GM21381 (cell line): Measurements from ENCODE around the gene CDKN1B.

Experiments
- ATAC-seq: cut with Tn5 transposase; IDR thresholded peaks from one replicate; pipeline ENCODE4 v1.9.1; 2021; ENCODE audit warnings: mild to moderate bottlenecking, moderate library complexity; ENCODE audit not compliant: unreplicated experiment

CDKN1B gene

GRCh38 chr12:12700254-12700653, 16.9 kb upstream of the CDKN1B start:
- no peak for ATAC-seq

- no peak for ATAC-seq
Measured at GRCh38 chr12:12701457-12701856, 15.7 kb upstream of the CDKN1B start.

GRCh38 chr12:12704593-12705230, 12.5 kb upstream of the CDKN1B start:
- peak; percentile 60 for ATAC-seq

GRCh38 chr12:12705838-12706520, 11.2 kb upstream of the CDKN1B start:
- ATAC-seq = no peak

- ATAC-seq = no peak
Measured at GRCh38 chr12:12713932-12714275, 3.3 kb upstream of the CDKN1B start.

GRCh38 chr12:12714276-12715021, 2.7 kb upstream of the CDKN1B start:
- peak; percentile 24 for ATAC-seq

- no peak for ATAC-seq
Measured at GRCh38 chr12:12715128-12715458, 2.1 kb upstream of the CDKN1B start.

- peak; percentile 32 for ATAC-seq
Measured at GRCh38 chr12:12715459-12716150, 1.6 kb upstream of the CDKN1B start.

GRCh38 chr12:12716151-12716792, 896 bp upstream of the CDKN1B start:
- no peak for ATAC-seq

- ATAC-seq = peak; percentile 12
Measured at GRCh38 chr12:12717586-12718380, 615 bp downstream of the CDKN1B start.

GRCh38 chr12:12718381-12718759, 1.2 kb downstream of the CDKN1B start:
- no peak for ATAC-seq

- no peak for ATAC-seq
Measured at GRCh38 chr12:12718853-12719252, 1.7 kb downstream of the CDKN1B start.

GRCh38 chr12:12719496-12719895, 2.3 kb downstream of the CDKN1B start:
- no peak for ATAC-seq

GRCh38 chr12:12720052-12720451, 2.9 kb downstream of the CDKN1B start:
- ATAC-seq = no peak

- ATAC-seq = no peak
Measured at GRCh38 chr12:12720672-12721161, 3.5 kb downstream of the CDKN1B start.

GRCh38 chr12:12721176-12721751, 4.1 kb downstream of the CDKN1B start:
- no peak for ATAC-seq

GRCh38 chr12:12721814-12722434, 4.8 kb downstream of the CDKN1B start:
- ATAC-seq = no peak

GRCh38 chr12:12722435-12723148, 5.4 kb downstream of the CDKN1B start:
- no peak for ATAC-seq
